Germinal center (tissue), 1 donor: ENCODE data around the gene PRR5L.

Experiments used
- DNase-seq: peaks from one replicate; pipeline ENCODE4 v3.0.0; 2012; ENCODE audit warnings: mixed read lengths, low spot score

The PRR5L gene

GRCh38 chr11:36376888-36377758, 81.0 kb downstream of the PRR5L start:
- DNase-seq, result peak; percentile 28

- DNase-seq, result no peak
These were observed 81.9 kb downstream of the PRR5L start for GRCh38 chr11:36377759-36378564.

- no peak for DNase-seq
These were observed 83.6 kb downstream of the PRR5L start for GRCh38 chr11:36379653-36380052.

GRCh38 chr11:36380296-36381014, 84.4 kb downstream of the PRR5L start:
- no peak for DNase-seq

DNA sequence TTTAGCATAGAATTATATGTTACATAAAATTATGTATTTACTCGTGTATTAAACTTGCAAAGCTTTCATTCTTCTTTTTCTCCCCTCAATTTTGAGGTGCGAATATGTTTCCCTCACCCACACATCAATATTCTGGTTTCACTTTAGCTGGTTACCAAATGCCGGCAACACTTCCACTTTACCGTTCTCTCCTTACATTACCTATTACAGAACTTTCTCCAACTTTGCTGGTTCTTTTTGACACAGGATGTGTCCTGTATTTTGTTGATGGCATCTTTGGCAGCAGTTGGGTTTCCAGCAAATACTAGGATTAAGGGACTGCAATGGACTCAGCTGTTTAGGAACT, 84.9 kb downstream of the PRR5L start:
- DNase-seq, result no peak

GRCh38 chr11:36383195-36383594, 87.1 kb downstream of the PRR5L start:
- DNase-seq, result no peak

- no peak for DNase-seq
These were observed 89.3 kb downstream of the PRR5L start for GRCh38 chr11:36385121-36385970.

DNA sequence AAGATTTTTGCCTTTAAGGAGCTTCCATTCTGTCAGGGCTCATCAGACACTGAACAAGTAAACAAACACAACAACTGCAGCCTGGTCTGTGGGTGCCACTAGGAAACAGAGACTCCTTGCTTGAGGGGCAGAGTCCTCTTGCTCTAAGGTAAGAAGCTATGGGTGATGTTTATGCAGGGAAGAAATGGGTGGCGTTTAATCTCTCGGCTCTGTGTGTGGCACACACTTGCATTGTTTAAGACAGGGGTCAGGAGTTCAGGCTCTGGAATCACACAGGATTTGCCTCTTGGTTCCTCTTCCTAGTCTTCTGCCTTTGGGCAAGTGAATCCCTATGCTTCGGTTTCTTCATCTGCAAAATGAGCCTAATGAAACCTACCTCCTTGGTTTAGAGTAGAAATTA, 90.3 kb downstream of the PRR5L start:
- no peak for DNase-seq

GRCh38 chr11:36388071-36388470, 92.0 kb downstream of the PRR5L start:
- DNase-seq, result no peak

- DNase-seq, result no peak
These were observed 92.9 kb downstream of the PRR5L start for GRCh38 chr11:36388951-36389350.

DNA sequence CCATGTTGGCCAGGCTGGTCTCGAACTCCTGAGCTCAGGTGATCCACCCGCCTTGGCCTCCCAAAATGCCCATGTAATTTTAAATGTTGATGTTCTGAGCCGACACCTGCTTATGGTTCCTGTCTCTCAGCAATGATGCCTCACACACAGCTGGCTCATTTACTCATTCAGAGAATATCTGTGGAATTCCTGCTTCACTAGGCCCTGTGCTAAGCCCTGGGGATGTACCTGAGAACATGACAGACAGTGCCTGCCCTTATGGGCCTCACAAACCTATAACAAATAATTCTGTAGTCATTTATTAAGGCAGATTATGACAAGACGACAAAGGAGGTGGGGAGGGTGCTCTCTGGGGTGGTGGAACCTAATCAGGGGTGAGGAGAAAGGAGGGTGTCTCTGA, 93.7 kb downstream of the PRR5L start:
- no peak for DNase-seq

- peak; percentile 23 for DNase-seq
These were observed 94.9 kb downstream of the PRR5L start for GRCh38 chr11:36390963-36391471.

DNA sequence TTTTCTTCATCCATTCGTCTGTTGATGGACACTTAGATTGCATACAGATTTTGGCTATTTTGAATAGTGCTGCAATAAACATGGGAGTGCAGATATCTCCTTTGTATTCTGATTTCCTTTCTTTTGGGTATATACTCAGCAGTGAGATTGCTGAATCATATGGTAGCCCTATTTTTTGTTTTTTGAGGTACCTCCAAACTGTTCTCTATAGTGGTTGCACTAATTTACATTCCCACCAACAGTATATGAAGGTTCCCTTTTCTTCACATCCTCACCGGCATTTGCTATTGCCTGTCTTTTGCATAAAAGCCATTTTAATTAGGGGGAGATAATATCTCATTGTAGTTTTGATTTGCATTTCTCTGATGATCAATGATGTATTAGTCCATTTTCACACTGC, 96.1 kb downstream of the PRR5L start:
- no peak for DNase-seq

- no peak for DNase-seq
These were observed 98.0 kb downstream of the PRR5L start for GRCh38 chr11:36394056-36394455.

DNA sequence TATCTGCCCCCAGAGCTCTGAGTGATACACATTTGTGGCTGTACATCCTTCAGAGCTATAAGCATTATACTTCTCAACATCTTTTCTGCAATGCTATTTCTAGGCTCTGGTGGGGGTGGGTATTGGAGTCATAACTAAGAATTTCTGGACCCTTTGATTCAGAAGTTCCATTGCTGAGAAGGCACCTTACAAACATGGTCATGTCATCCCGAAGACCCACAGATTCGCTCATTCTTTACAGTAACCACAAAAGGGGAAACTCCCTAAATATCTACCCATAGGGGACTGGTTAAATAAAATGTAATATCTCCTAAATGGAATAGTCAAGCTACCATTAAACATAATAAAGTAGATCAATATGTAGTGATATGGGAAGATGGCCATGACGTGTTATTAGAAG, 98.8 kb downstream of the PRR5L start:
- DNase-seq, result no peak

GRCh38 chr11:36395978-36396736, 100.1 kb downstream of the PRR5L start:
- no peak for DNase-seq

- DNase-seq, result no peak
These were observed 102.3 kb downstream of the PRR5L start for GRCh38 chr11:36398231-36398953.

DNA sequence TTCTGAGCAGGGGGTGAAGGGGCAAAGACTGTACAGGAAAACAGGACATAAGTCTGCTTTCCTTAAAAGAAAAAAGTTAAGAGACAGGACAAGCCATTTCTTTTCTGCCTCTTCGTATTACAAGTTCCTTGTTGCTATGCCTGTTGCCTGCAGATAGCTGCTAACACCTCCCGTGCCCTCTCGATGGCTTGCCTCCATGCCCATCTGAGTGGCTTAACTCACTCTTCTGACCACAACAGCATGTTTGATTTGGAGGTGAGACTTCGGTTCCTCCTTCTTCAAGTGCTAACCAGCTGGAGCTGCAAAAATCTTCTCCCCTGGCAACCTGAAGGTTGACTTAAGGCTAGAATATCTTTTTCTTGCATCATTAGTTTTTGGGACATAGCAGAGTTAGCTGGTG, 103.1 kb downstream of the PRR5L start:
- DNase-seq, result no peak

DNA sequence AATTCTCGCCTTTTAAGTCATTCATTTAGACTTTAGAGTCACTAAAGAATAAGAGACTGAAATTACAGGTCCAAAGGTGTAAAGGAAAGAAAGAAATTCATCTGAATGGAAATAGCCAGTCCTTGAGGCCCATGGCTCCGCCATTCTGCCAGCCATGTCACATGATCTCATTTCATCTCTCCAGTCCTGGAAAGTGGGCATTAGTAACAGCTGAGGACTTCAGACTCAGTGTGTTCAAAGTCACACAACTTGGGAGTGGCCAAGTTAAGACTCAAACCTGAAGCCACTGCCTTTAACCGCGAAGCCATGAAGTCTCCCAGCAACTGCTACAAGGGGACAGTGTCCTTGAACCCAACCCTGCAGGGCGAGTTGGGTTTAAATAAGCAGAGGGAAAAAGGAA, 103.7 kb downstream of the PRR5L start:
- DNase-seq, result no peak
